Coronary artery (tissue), 2 donors: ENCODE results near the gene JAG2.

Source experiments
- DNase-seq: peaks from one replicate; pipeline ENCODE4 v3.0.0-alpha.2; 2017; ENCODE audit warnings: low spot score
- H3K27ac ChIP-seq, 2 donors: fragments of 200-600 bp; sonication (generic); one replicate each; pipeline ENCODE4 v1.5.1; 2016 to 2019
- H3K4me3 ChIP-seq: fragments of 200-600 bp; sonication (generic); 2 replicates; pipeline ENCODE4 v1.5.1; 2016; ENCODE audit warnings: mild to moderate bottlenecking, moderate library complexity
- TF ChIP-seq, protein P1 (sequence below): fragments of 200-600 bp; sonication (generic); IDR thresholded peaks from one replicate; pipeline ENCODE4 v1.5.1; 2019; ENCODE audit warnings: antibody characterized with exemption

Gene JAG2

DNA sequence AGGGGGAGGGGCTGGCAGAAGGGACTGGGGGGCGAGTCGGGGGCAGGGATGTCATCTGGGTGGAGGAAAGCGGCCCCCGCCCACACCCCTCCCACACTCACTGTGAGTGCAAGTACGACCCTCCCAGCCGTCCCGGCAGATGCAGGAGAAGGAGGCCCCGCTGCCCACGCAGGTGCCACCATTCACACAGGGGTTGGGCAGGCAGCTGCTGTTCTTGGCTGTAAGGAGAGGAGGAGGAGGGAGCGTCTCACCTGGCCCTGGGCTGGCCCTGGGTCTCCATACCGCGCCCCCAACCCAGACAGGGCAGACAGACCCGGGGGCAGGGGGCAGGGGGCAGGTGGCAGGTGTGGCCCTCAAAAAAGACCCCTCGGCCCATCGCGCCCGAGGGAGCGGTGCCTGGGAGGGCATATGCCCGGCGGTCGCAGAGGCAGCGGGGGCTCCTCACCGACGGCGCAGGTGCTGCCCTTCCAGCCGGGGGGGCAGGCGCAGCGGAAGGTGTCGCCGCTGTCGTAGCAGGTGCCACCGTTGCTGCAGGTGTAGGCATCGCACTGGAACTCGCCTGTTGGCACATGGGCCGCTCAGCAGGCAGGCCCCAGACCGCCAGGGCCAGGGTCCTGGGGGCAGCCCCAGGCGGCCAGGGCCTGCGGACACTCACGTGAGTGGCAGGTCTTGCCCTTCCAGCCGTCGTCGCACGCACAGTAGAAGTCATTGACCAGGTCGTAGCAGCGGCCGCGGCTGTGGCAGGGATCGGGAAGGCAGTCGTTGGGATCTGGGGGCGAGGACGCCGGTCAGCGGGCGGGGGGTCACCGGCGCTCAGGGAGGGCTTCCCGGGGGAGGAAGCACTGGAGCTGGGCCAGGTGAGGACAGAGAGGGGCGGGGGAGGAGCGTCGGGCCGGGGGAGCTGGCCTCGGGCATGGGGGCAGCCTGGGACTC is 20.6 kb downstream of the JAG2 start:
- no peak for DNase-seq
- TF ChIP-seq, protein P1, sequence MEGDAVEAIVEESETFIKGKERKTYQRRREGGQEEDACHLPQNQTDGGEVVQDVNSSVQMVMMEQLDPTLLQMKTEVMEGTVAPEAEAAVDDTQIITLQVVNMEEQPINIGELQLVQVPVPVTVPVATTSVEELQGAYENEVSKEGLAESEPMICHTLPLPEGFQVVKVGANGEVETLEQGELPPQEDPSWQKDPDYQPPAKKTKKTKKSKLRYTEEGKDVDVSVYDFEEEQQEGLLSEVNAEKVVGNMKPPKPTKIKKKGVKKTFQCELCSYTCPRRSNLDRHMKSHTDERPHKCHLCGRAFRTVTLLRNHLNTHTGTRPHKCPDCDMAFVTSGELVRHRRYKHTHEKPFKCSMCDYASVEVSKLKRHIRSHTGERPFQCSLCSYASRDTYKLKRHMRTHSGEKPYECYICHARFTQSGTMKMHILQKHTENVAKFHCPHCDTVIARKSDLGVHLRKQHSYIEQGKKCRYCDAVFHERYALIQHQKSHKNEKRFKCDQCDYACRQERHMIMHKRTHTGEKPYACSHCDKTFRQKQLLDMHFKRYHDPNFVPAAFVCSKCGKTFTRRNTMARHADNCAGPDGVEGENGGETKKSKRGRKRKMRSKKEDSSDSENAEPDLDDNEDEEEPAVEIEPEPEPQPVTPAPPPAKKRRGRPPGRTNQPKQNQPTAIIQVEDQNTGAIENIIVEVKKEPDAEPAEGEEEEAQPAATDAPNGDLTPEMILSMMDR, result no peak
- Histone ChIP-seq H3K27ac (no peak overlapping the region), H3K4me3 (no peak overlapping the region)

DNA sequence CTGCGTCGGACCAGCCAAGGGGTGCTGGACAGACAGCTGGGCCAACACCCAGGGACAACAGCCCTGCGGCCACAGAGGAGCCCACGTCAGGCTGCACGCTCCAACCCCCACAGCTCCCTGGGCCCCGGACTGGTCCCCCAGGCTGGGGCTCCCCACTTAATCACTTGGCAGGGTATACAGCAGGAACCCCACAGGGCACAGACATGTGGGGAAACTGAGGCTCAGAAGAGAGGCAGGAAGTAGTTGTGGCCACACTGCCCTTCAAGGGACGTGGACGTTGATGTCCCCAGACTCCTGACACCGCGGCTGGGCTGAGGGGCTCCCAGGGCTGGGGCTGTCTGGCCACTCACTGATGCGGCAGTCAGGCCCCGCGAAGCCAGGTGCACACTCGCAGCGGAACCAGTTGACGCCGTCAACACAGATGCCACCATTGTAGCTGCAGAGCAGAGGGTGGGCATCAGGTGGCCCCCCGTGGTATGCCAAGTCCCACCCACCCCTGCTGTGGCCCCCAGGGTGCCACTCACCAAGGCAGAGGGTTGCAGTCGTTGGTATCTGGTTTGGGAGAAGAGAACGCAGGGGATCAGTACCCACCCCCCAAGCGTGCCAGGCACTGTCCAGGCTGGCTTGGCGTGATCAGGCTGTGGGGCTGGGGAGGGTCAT is 21.5 kb downstream of the JAG2 start:
- Histone ChIP-seq H3K27ac (no peak overlapping the region), H3K4me3 (no peak overlapping the region)
- TF ChIP-seq, protein P1, result no peak
- DNase-seq, result no peak

DNA sequence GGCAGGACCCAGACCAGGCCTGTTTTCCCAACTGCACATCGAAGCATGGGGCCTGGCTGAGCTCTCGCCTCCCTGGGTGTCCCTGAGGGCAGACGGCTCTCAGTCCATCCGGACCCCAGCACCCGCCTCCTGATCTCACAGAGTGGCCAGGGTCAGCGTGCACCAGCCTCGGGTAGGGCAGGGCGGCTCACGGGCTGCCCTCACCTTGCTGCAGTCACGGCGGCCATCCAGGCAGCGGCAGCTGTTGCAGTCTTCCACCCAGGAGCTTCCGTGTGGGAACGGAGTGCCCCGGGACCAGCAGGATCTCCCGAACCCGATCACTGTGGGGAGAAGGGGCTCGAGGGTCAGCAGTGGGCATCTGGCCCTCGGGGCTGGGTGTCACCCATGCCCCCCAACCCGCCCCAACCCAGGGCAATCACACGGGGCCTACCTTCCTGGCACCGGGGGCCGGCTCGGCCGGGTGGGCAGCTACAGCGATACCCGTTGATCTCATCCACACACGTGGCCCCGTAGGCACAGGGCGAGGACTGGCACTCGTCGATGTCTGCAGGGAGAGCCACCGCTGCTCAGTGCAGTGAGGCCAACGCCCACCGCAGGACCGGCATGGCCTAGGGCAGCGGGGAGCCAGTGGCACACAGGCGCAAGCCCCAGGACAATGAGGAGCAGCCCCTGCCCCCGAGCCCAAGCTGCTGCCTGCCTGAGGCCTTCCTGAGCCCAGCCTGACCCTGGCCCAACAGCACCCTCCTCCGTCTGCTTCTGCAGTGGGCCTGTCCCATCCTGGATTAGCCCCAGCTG is 22.2 kb downstream of the JAG2 start:
- TF ChIP-seq, protein P1, result no peak
- Histone ChIP-seq H3K4me3 (no peak overlapping the region), H3K27ac (no peak overlapping the region)
- no peak for DNase-seq

DNA sequence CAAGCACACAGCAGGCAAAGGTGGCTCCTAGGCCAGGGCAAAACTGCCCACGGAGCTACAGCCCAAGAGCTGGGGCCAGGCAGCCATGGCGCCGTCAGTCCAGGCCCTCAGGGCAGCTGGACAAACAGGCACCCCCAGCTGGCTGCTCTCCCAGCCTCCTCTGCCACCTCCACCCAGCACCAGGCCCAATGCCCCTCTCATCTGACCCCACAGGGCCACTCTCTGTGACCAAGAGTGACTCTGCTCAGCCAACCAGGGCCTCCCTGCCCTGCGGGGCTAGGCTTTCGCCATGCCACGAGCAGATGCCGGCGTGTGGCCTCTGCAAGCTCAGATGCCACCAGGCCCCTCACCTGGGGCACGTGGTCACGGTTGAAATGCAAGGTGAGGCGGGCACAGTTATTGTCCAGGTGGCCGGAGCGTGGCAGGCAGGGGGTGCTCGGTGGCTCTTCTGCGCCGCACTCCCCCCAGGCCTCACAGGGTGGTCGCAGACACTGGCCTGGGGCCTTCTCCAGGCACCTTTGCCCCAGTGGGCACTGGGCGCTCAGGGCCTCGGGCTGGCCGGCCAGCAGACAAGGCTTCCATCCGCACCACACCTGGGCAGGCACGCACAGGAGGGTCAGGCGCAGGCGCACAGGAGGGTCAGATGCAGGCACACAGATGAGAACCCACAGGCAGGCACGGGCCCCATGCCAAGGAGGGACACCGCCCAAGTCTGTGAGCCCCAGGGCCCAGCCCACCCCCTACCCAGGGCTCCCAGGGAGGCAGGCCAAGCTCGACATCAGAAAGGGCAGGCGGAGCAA is 23.0 kb downstream of the JAG2 start:
- Histone ChIP-seq H3K27ac (no peak overlapping the region), H3K4me3 (no peak overlapping the region)
- TF ChIP-seq, protein P1, result no peak
- no peak for DNase-seq

DNA sequence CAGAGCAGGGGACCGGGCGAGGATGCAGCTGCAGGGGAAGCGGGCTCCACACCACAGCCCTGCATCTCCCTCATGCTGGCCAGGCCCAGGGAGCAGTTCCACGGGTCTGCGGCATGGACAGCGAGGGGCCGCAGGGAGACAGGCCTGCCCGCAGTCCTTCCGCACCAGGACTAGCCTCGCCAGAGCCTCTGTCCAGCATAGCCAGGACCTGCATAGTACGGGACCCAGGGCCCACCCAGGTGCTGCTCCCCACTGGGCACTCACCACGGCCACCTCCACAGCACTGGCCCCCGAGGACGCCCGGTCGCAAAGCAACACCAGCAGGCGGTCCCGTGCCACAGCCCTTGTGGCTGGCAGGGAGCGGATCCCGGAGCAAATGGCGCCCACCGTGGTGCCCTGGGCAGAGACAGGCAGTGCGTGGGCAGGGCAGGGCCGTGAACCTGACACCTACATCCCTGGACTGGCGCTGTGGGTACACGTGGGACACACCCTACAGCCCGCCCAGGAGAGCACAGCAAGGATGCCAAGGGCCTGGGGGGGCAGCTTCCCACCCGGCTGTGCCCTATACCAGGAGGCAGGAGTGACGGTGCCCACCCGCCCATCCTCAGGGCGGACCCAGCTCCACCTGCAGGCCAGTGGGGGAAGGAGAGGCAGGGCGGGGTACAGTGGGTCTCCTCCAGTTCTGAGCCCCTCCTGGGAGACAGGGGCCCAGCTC is 23.8 kb downstream of the JAG2 start:
- H3K4me3 ChIP-seq, result no peak overlapping the region
- no peak for DNase-seq
- H3K27ac ChIP-seq, result no peak overlapping the region
- TF ChIP-seq, protein P1, result no peak
